Adipose tissue (tissue), 3 donors: ENCODE data around the gene BMP2K. TPM values are rescaled to one million over a fixed set of nuclear protein-coding genes. Genes with fewer than 3 reads are reported as not detected.

ENCODE experiments used
- H3K27ac ChIP-seq: one replicate; pipeline ENCODE4 v1.5.1; 2013; ENCODE audit warnings: low read depth, low read length
- WGBS, 3 donors: extraction: QIAGEN DNeasy Blood & Tissue Kit; methylation state at CpG; one replicate each; pipeline ENCODE4 v1.1.7; 2013; 5-methylcytosine and 5-hydroxymethylcytosine counted together
- polyA plus RNA-seq, 3 donors: library from polyadenylated mRNA; stranded (reverse); fragments of 200-250 nt; gene quantifications; one replicate each; pipeline ENCODE4 v1.2.3, GENCODE V29; 2013
- donor health status: healthy with polysubstance abuse.
- donor health status: Bipolar disorder and iron deficiency.
- donor health status: healthy.

Gene BMP2K
- polyA plus RNA-seq, 3 donors = 2.9 to 15.4 (median 6.7) TPM

- 70 to 84% (median 79%) methylated on average over 1 of the region's 1 CpG for WGBS, 3 donors
Observed at GRCh38 chr4:78949735-78950134, 173.6 kb downstream of the BMP2K start.

GRCh38 chr4:78951862-78952472 lies 175.8 kb downstream of the BMP2K start:
- WGBS, 3 donors = 49 to 65% (median 62%) methylated on average over 3 of the region's 3 CpGs
- H3K27ac ChIP-seq = no peak overlapping the region

More at GRCh38 chr4:78949735-78950134, 173.6 kb downstream of the BMP2K start:
- no peak overlapping the region for H3K27ac ChIP-seq

DNA sequence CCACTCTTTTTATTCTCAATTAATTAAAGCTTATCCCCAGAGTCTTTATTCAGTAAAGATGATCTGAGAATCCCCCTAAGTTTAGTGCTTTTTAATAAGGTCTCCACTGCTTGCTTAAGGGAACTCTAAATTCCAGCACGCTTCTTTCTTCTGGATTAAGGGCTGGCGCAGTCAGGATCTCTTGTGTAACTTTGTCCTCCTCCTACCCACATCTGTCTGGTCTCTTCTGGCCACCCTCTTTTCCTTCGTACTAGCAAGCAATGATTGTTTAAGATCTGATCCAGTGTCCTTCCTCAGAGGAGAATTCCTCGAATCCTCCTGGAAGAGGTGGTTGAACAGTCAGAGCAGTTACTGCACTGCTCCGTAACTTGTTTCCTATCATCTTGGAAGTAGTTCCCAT lies 177.1 kb downstream of the BMP2K start:
- 72 to 87% (median 82%) methylated on average over 5 of the region's 5 CpGs for WGBS, 3 donors

DNA sequence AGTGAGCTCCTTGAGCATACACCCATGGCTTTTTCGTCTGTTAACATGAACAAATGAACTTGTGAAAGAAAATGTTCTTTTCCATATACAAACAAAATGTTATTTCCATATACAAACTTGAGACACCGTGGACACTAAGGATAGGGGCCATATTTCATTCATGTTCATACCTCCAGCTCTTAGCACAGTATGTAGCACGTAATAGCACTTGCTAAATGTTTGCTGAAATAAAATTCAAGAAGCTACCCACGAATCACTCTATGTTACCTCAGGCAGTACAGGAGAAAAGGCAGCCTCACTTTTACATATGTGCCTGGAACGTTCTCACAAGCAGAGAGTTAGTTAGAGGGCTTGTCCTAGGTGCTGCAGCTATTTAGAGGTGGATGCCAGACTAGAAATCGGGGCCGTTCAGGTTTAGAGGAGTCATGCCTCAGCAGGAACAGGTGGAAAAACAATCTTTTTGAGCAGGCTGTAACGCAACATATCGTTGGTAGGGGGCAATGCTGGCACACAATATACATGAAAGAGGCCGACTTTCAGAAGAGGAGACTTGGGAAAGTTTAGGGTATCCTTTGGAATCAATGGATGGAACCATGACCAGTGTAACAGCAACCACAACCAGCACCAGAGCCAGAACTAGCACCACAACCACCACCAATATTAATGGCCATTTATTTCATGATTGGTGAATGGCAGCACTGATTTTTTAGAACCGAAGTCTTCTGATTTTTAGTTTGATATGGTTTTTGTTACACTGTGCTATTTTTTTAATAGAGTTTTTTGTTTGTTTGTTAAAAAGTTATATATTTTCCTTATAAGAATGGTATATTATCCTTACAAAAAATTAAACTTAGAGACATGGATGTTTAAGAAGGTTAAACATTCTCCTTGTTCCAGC lies 177.9 kb downstream of the BMP2K start:
- H3K27ac ChIP-seq = no peak overlapping the region
- WGBS, 3 donors = 45 to 49% (median 46%) methylated on average over 11 of the region's 11 CpGs

More for the DNA sequence above, 177.1 kb downstream of the BMP2K start:
- no peak overlapping the region for H3K27ac ChIP-seq

GRCh38 chr4:78956975-78957374 lies 180.8 kb downstream of the BMP2K start:
- no peak overlapping the region for H3K27ac ChIP-seq
- 87 to 89% (median 88%) methylated on average over 5 of the region's 5 CpGs for WGBS, 3 donors

- H3K27ac ChIP-seq = no peak overlapping the region
- 79 to 86% (median 85%) methylated on average over 3 of the region's 3 CpGs for WGBS, 3 donors
Observed at GRCh38 chr4:78960926-78961325, 184.8 kb downstream of the BMP2K start.

Other genes starting within 250 kb of the BMP2K start
- gene ANXA3, start 224.6 kb upstream of the BMP2K start, polyA plus RNA-seq = 10 to 100 TPM; 27.3 to 82.6 (median 61.1) TPM
- 1 to 10 TPM; 2.0 to 4.1 (median 3.8) TPM for gene PAQR3, start 163.1 kb downstream of the BMP2K start, polyA plus RNA-seq